SK-N-SH (cell line): ENCODE data around the gene FIBP. TPM values are rescaled to one million over a fixed set of nuclear protein-coding genes. Genes with fewer than 3 reads are reported as not detected.

Experiments
- CTCF ChIA-PET: fragments of 300-600, 350-600 bp; formaldehyde crosslinking; extraction: SDS; loops from one replicate; lab custom pipeline; 2021; lab: Yijun Ruan, JAX
- POLR2A ChIA-PET: fragments of 350-600 bp; sonication (Branson Sonifier 250); formaldehyde crosslinking; extraction: SDS; loops from one replicate; lab custom pipeline; 2020; ENCODE audit warnings: antibody characterized with exemption, inconsistent platforms; lab: Yijun Ruan, JAX
- DNase-seq: peaks from one replicate; pipeline ENCODE4 v3.0.0; 2012
- H2AFZ ChIP-seq: fragments of 200-600 bp; sonication (generic); 2 replicates; pipeline ENCODE4 v1.8.1; 2016; ENCODE audit warnings: antibody characterized with exemption, mild to moderate bottlenecking, low read depth
- H3F3A ChIP-seq: fragments of 200-600 bp; sonication (generic); replicated peaks from 2 replicates; pipeline ENCODE3; 2016; ENCODE audit warnings: antibody characterized with exemption, mild to moderate bottlenecking; ENCODE audit not compliant: insufficient read depth
- H3K27ac ChIP-seq, 2 experiments: fragments of 200-500 bp in 1 of 2; fragments of 200-600 bp in 1 of 2; sonication (Bioruptor generic) in 1 of 2; sonication (generic), shearing (Covaris generic) in 1 of 2; 2 replicates each; pipeline versions ENCODE4 v1.5.1 to v1.6.1; 2014 to 2016; ENCODE audit warnings: low read depth in 2 of 2, inconsistent platforms in 1 of 2, low read length in 1 of 2, mild to moderate bottlenecking in 1 of 2, mixed read lengths in 1 of 2
- H3K27me3 ChIP-seq: fragments of 200-600 bp; sonication (generic), shearing (Covaris generic); 2 replicates; pipeline ENCODE4 v1.6.1; 2016; ENCODE audit warnings: mixed run types; ENCODE audit not compliant: insufficient read depth
- H3K36me3 ChIP-seq, 2 experiments: fragments of 200-500 bp in 1 of 2; fragments of 200-600 bp in 1 of 2; sonication (Bioruptor generic) in 1 of 2; sonication (generic) in 1 of 2; replicated peaks in 1 of 2; 2 replicates each; pipeline versions ENCODE3 to v1.5.1; 2014 to 2016; ENCODE audit warnings: low read length in 1 of 2, mild to moderate bottlenecking in 1 of 2; ENCODE audit not compliant: insufficient read depth in 2 of 2, control insufficient read depth in 1 of 2
- H3K4me1 ChIP-seq, 2 experiments: fragments of 200-500 bp in 1 of 2; fragments of 200-600 bp in 1 of 2; sonication (Bioruptor generic) in 1 of 2; sonication (generic), shearing (Covaris generic) in 1 of 2; 2 replicates each; pipeline versions ENCODE4 v1.5.1 to v1.6.1; 2014 to 2016; ENCODE audit warnings: low read depth in 1 of 2, low read length in 1 of 2, mixed run types in 1 of 2; ENCODE audit not compliant: insufficient read depth in 2 of 2, control insufficient read depth in 1 of 2
- H3K4me2 ChIP-seq: fragments of 200-600 bp; sonication (generic), shearing (Covaris generic); 2 replicates; pipeline ENCODE4 v1.6.1; 2017; ENCODE audit warnings: mixed run types
- H3K4me3 ChIP-seq, 2 experiments: fragments of 200-500 bp in 1 of 2; fragments of 200-600 bp in 1 of 2; sonication (Bioruptor generic) in 1 of 2; sonication (generic), shearing (Covaris generic) in 1 of 2; 2 replicates each; pipeline versions ENCODE4 v1.5.1 to v1.8.1; 2014 to 2016; ENCODE audit warnings: low read depth in 2 of 2, inconsistent platforms in 1 of 2, low read length in 1 of 2, mild to moderate bottlenecking in 1 of 2, mixed read lengths in 1 of 2, moderate library complexity in 1 of 2
- H3K79me2 ChIP-seq: fragments of 200-600 bp; sonication (generic); 2 replicates; pipeline ENCODE4 v1.8.1; 2017; ENCODE audit warnings: mild to moderate bottlenecking; ENCODE audit not compliant: insufficient read depth
- H3K9ac ChIP-seq: fragments of 200-600 bp; sonication (generic); 2 replicates; pipeline ENCODE4 v1.6.1; 2017; ENCODE audit warnings: mixed run types
- H3K9me2 ChIP-seq: fragments of 200-600 bp; sonication (generic); 2 replicates; pipeline ENCODE4 v1.6.1; 2017; ENCODE audit warnings: mixed run types
- H3K9me3 ChIP-seq: fragments of 200-600 bp; sonication (generic); 2 replicates; pipeline ENCODE4 v1.6.1; 2017; ENCODE audit warnings: mixed run types, mild to moderate bottlenecking, moderate library complexity
- H4K20me1 ChIP-seq: fragments of 200-600 bp; sonication (generic); 2 replicates; pipeline ENCODE4 v1.6.1; 2017; ENCODE audit warnings: mild to moderate bottlenecking, mixed run types; ENCODE audit not compliant: insufficient read depth
- EP300 ChIP-seq, 2 experiments: IDR thresholded peaks; 2 replicates each; pipeline versions ENCODE4 v1.4.0 to v1.6.1; 2012; ENCODE audit warnings: borderline replicate concordance in 1 of 2, low read depth in 1 of 2, low read length in 1 of 2
- FOSL2 ChIP-seq: IDR thresholded peaks from 2 replicates; pipeline ENCODE4 v1.4.0; 2012; ENCODE audit warnings: low read depth, mild to moderate bottlenecking, moderate library complexity, borderline replicate concordance
- FOXM1 ChIP-seq: IDR thresholded peaks from 2 replicates; pipeline ENCODE4 v1.4.0; 2012; ENCODE audit warnings: low read depth, mild to moderate bottlenecking
- GATA2 ChIP-seq: sonication (generic); formaldehyde crosslinking; IDR thresholded peaks from 2 replicates; pipeline ENCODE4 v1.5.0; 2020; ENCODE audit warnings: mild to moderate bottlenecking, missing genetic modification reagents
- JUND ChIP-seq: IDR thresholded peaks from 2 replicates; pipeline ENCODE4 v1.4.0; 2012
- MEF2A ChIP-seq: IDR thresholded peaks from 2 replicates; pipeline ENCODE4 v1.4.0; 2012; ENCODE audit warnings: low read depth, borderline replicate concordance
- NFIC ChIP-seq: IDR thresholded peaks from 2 replicates; pipeline ENCODE4 v1.4.0; 2012; ENCODE audit warnings: borderline replicate concordance
- NRF1 ChIP-seq: IDR thresholded peaks from 2 replicates; pipeline ENCODE4 v1.6.1; 2012; ENCODE audit warnings: low read depth, mild to moderate bottlenecking, low read length
- RXRA ChIP-seq: IDR thresholded peaks from 2 replicates; pipeline ENCODE4 v1.4.0; 2012; ENCODE audit warnings: low read depth, mild to moderate bottlenecking, borderline replicate concordance
- SMC3 ChIP-seq: IDR thresholded peaks from 2 replicates; pipeline ENCODE4 v1.6.1; 2012; ENCODE audit warnings: low read depth, low read length, improper control_type of control experiment
- TCF12 ChIP-seq: IDR thresholded peaks from 2 replicates; pipeline ENCODE4 v1.4.0; 2012
- YY1 ChIP-seq: IDR thresholded peaks from 2 replicates; pipeline ENCODE4 v1.4.0; 2012; ENCODE audit warnings: low read depth, mild to moderate bottlenecking
- WGBS: methylation state at CpG from one replicate; pipeline ENCODE4 v1.1.6; 2017; ENCODE audit warnings: low lambda C conversion rate; 5-methylcytosine and 5-hydroxymethylcytosine counted together
- polyA plus RNA-seq, 3 experiments: library from polyadenylated mRNA; depleted of rRNA; stranded (reverse); fragments of >200 nt; gene quantifications; 2 replicates each; pipeline ENCODE4 v1.2.3, GENCODE V29; 2012
- TF ChIP-seq, protein P1 (sequence below): IDR thresholded peaks from 2 replicates; pipeline ENCODE4 v1.4.0; 2012; ENCODE audit warnings: low read depth, borderline replicate concordance
- TF ChIP-seq, protein P2 (sequence below): fragments of 150-350 bp; IDR thresholded peaks from 2 replicates; pipeline ENCODE4 v1.6.1; 2017; ENCODE audit warnings: antibody characterized with exemption, low read length, low read depth, borderline replicate concordance
- TF ChIP-seq, protein P3 (sequence below): IDR thresholded peaks from 2 replicates; pipeline ENCODE4 v1.4.0; 2012; ENCODE audit warnings: low read depth

FIBP gene
- polyA plus RNA-seq, 1 of the 3 experiments (the other 2 are of a cell fraction) = 190 TPM

GRCh38 chr11:65861533-65862183, 26.6 kb downstream of the FIBP start (continued):
- TF ChIP-seq, protein P1, sequence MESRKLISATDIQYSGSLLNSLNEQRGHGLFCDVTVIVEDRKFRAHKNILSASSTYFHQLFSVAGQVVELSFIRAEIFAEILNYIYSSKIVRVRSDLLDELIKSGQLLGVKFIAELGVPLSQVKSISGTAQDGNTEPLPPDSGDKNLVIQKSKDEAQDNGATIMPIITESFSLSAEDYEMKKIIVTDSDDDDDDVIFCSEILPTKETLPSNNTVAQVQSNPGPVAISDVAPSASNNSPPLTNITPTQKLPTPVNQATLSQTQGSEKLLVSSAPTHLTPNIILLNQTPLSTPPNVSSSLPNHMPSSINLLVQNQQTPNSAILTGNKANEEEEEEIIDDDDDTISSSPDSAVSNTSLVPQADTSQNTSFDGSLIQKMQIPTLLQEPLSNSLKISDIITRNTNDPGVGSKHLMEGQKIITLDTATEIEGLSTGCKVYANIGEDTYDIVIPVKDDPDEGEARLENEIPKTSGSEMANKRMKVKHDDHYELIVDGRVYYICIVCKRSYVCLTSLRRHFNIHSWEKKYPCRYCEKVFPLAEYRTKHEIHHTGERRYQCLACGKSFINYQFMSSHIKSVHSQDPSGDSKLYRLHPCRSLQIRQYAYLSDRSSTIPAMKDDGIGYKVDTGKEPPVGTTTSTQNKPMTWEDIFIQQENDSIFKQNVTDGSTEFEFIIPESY = no peak
- TF ChIP-seq SMC3 = no peak
- TF ChIP-seq JUND = no peak
- TF ChIP-seq TCF12 = no peak
- TF ChIP-seq, protein P2, sequence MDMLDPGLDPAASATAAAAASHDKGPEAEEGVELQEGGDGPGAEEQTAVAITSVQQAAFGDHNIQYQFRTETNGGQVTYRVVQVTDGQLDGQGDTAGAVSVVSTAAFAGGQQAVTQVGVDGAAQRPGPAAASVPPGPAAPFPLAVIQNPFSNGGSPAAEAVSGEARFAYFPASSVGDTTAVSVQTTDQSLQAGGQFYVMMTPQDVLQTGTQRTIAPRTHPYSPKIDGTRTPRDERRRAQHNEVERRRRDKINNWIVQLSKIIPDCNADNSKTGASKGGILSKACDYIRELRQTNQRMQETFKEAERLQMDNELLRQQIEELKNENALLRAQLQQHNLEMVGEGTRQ = no peak
- no peak for TF ChIP-seq NRF1
- TF ChIP-seq FOXM1 = no peak
- TF ChIP-seq RXRA = no peak
- TF ChIP-seq GATA2 = no peak
- no peak for TF ChIP-seq MEF2A
- TF ChIP-seq FOSL2 = no peak
- TF ChIP-seq YY1 = no peak
- no peak for TF ChIP-seq NFIC
- TF ChIP-seq, protein P3, sequence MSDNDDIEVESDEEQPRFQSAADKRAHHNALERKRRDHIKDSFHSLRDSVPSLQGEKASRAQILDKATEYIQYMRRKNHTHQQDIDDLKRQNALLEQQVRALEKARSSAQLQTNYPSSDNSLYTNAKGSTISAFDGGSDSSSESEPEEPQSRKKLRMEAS = no peak

- Histone ChIP-seq H3K36me3 (peaks cover 23 to 51% of the 10 kb centered on the region in 2 experiments), H3K4me2 (peak overlapping the region; percentile 99), H3F3A (peaks cover 43% of the 10 kb centered on the region), H3K27me3 (no peaks in the 10 kb centered on the region), H3K9ac (peak overlapping the region; percentile 86), H4K20me1 (peaks cover 14% of the 10 kb centered on the region), H2AFZ (no peak overlapping the region), H3K79me2 (peaks cover 59% of the 10 kb centered on the region), H3K4me1 (peaks cover 10 to 21% of the 10 kb centered on the region in 2 experiments), H3K4me3 (peak overlapping the region; percentile 97 to 99), H3K9me2 (no peaks in the 10 kb centered on the region), H3K27ac (peak overlapping the region; percentile 93), H3K9me3 (no peaks in the 10 kb centered on the region)
- ChIA-PET CTCF (interaction anchor here (0.7 to 18.4 kb wide), 9 partner anchors 10 to 223 kb away, joined by 3 to 374 read pairs (median 4); partner anchors contain the start of genes CCDC85B, CTSW, EFEMP2 and FIBP), POLR2A (interaction anchor here (1.5 to 5.0 kb wide), 4 partner anchors 9 to 28 kb away, joined by 4 to 59 read pairs (median 30); partner anchors contain the start of genes CCDC85B and FIBP)
- TF ChIP-seq EP300 (IDR thresholded peaks at IDR 0.05; ENCODE audit: borderline replicate concordance in 1 of 2, low read depth in 1 of 2, low read length in 1 of 2) = no peak
- 2% methylated on average over 14 of the region's 14 CpGs for WGBS
- DNase-seq = no peak
Observed at GRCh38 chr11:65861165-65861505, 27.1 kb downstream of the FIBP start.
